GM12891 (cell line): ENCODE results near the gene ITPKC.
A peak's percentile ranks its signal among the peaks of the same experiment; 100 is the strongest.

Experiments
- DNase-seq: peaks from one replicate; pipeline ENCODE4 v3.0.0; 2011; ENCODE audit warnings: low spot score; ENCODE audit not compliant: insufficient read length
- FAIRE-seq: peaks from 2 replicates; lab custom pipeline; 2011; peaks lifted over from hg19 to GRCh38; lab: Jason Lieb, UNC
- PAX5 ChIP-seq: IDR thresholded peaks from 2 replicates; pipeline ENCODE4 v1.6.1; 2011; ENCODE audit warnings: low read length, moderate library complexity, mild to moderate bottlenecking; ENCODE audit not compliant: insufficient read depth, severe bottlenecking
- POLR2A ChIP-seq: IDR thresholded peaks from 2 replicates; pipeline ENCODE4 v1.6.1; 2011; ENCODE audit warnings: low read depth, low read length, control low read depth
- POLR2AphosphoS5 ChIP-seq: IDR thresholded peaks from 2 replicates; pipeline ENCODE4 v1.6.1; 2011; ENCODE audit warnings: low read depth, low read length, control low read depth
- POU2F2 ChIP-seq: IDR thresholded peaks from 2 replicates; pipeline ENCODE4 v1.6.1; 2011; ENCODE audit warnings: low read depth, mild to moderate bottlenecking, control low read depth, low read length, moderate library complexity
- SPI1 ChIP-seq: IDR thresholded peaks from 2 replicates; pipeline ENCODE4 v1.6.1; 2011; ENCODE audit warnings: low read depth, low read length, control low read depth
- TAF1 ChIP-seq: IDR thresholded peaks from 2 replicates; pipeline ENCODE4 v1.6.1; 2011; ENCODE audit warnings: low read depth, low read length, control low read depth

ITPKC gene

DNA sequence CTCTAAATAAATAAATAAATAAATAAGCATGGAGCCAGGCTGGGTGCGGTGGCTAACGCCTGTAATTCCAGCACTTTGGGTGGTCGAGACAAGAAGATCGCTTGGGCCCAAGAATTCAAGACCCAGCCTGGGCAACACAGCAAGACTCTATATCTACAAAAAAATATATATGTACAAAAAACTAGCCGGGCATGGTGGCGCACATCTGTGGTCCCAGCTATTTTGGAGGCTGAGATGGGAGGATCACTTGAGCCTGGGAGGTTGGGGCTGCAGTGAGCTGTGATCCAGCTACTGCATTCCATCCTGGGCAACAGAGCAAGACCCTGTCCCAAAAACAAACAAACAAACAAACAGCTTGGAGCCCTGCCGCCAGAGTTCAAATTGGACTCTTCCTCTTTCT is 30.6 kb downstream of the ITPKC start:
- no peak for DNase-seq
- FAIRE-seq: no peak
- TF ChIP-seq POU2F2 (no peak), TAF1 (no peak), POLR2AphosphoS5 (no peak), SPI1 (no peak), POLR2A (no peak), PAX5 (no peak)

DNA sequence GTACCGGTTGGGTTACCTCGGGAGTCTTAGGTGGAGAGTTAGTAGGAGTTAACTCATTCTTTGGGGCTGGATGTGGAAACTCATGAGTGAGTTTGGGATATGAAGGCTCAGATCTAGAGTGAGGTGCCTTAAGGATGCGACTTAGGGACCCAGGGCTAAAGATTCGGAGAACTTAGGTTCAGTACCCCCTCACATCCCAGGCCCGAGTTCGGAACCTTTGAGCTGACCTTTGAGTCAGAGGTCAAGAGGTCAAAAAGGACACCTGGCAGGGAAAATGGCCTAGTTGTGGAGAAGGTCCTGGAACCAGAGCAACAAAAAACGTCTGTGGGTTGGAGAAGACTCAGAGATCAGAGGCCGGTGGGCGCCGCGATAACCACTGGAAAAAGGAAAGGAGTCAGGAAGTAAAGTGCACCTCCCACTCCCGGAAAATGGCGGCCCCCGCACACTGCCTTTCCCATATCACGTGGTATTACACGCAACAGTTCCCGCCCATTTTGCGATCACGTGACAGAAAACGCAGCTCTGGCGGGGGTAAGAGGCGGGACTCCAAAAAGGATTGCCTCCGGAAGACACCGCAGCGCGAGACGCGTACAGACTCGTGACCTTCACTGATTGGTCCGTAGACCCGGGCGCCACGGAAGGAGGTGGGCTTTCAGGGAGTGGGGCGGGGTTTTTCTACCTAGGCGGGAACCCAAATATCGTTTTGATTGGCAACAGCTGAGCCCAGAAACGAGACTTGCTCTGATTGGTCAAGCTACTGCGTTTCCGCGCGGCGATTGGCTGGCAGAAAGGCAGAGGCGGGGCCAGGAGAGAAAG is 33.4 kb downstream of the ITPKC start, which contains the start of gene ACTMAP:
Gene ACTMAP (minus strand): TSS at position 420 of the 816 bp plus-strand sequence. CDS start 674 bp downstream, outside the sequence.
- DNase-seq: peak; percentile 90
- TF ChIP-seq POLR2A: peak; percentile 22; the same call in 1 of the 2 replicates
- peak; percentile 92 for TF ChIP-seq TAF1
- no peak for TF ChIP-seq SPI1
- TF ChIP-seq PAX5: no peak
- peak; percentile 94 for FAIRE-seq

DNA sequence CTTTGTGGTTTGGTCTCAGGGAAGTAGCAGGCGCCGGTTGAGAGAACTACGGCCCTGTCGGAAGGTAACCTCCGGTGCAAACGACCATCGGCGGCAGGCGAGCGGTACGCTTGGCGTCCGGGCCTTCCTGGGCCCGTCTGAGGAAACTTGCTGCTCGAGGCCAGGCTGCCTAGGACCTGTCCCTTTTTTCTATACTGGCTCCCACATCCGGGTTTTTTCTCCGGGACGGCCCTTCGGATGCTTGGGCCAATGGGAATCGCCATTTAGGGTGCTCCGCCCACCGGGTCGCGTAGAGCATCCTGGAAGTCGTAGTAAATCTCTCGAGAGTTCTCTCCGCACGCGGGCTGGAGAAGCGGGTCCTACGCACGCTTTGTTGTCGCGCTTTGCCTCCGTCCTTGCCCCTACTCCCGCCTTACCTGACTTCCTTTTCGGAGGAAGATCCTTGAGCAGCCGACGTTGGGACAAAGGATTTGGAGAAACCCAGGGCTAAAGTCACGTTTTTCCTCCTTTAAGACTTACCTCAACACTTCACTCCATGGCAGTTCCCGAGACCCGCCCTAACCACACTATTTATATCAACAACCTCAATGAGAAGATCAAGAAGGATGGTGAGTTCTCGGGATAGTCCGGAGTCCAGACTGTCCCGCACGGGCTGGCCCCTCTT is 34.1 kb downstream of the ITPKC start, which contains the start of gene SNRPA:
Gene SNRPA (plus strand): TSS at position 330 of the 664 bp plus-strand sequence. CDS start 206 bp downstream, at position 536.
- FAIRE-seq (no peak), DNase-seq (peak; percentile 81)
- TF ChIP-seq POLR2A (peak; percentile 77), POLR2AphosphoS5 (peak; percentile 89), PAX5 (peak; percentile 49), TAF1 (peak; percentile 74), SPI1 (no peak; the same call in 1 of the 2 replicates), POU2F2 (0 out of 2 replicates have a peak, but pooled peaks have one; percentile 14)

DNA sequence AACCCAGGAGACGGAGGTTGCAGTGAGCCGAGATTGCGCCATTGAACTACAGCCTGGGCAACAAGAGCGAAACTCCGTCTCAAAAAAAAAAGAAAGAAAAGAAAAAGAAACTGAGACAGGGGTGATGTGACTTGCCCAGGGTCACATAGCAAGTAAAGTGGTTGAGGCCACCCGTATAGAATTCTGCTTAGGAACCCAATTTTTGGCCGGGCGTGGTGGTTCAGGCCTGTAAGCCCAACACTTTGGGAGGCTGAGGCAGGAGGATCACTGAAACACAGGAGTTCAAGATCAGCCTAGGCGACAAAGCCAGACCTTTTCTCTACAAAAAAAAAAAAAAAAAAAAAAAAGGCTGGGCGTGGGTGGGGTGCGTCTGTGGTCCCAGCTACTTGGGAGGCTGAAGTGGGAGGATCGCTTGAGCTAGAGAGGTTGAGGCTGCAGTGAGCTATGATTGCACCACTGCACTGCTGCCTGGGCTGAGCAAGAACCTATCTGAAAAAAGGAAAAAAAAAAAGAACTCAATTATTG is 35.4 kb downstream of the ITPKC start:
- no peak for TF ChIP-seq POLR2AphosphoS5
- FAIRE-seq (no peak), DNase-seq (no peak)

DNA sequence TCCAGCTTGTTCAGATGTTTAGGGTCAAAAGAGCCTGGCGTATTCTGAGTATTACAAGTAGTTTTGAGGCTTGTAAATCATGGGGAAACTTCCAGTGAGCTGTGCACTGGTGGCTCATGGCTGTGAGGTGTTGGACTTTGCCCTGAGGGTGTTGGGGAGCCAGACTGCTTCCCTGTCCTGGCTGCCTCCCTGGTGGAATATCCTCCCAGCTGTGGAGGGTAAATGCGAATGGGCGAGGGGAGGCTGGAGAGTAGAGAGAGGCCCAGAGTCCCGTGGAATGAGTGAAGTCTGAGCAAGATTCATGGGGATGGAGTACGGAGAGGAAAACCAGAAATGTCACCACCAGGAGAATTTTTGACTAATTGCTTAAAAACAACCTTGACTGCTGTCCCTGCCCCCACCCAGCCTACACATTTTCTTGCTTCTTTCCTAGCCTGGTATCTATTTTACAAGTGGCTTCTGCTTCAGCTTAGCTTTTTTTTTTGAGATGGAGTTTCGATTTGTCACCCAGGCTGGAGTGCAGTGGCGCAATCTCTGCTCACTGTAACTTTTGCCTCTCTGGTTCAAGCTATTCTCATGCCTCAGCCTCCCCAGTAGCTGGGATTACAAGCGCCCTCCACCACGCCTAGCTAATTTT is 37.8 kb downstream of the ITPKC start:
- FAIRE-seq: no peak
- TF ChIP-seq POLR2A (no peak), PAX5 (no peak), POU2F2 (0 out of 2 replicates have a peak, but pooled peaks have one; percentile 7), POLR2AphosphoS5 (no peak)
- DNase-seq: no peak

DNA sequence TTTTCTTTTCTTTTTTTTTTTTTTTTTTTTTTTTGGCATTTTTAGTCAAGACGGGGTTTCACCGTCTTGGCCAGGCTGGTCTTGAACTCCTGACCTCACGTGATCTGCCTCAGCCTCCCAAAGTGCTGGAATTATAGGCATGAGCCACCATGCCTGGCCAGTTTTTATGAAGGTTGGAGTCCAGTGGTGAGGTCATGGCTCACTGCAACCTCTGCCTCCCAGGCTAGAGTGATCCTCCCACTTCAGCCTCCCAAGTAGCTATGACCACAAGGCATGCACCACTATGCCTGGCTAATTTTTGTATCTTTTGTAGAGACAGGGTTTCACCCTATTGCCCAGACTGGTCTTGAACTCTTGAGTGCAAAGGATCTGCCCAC is 38.3 kb downstream of the ITPKC start:
- TF ChIP-seq POLR2A: no peak
- DNase-seq: no peak
- FAIRE-seq: no peak

DNA sequence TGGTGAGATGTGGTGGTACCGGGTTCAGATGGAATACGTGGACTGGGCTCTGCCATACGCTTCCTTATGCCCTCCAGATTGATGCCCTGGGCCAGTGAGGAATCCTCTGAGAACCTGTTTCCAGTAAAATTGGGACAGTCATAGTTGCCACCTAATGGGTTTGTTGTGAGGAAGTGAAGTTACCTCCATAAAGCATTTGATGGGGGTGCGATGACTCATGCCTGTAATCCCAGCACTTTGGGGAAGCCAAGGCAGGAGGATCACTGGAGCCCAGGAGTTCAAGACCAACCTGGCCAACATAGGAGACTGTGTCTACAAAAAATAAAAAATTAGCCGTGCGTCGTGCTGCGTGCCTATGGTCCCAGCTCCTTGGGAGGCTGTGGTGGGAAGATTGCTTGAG is 38.9 kb downstream of the ITPKC start:
- TF ChIP-seq POU2F2: no peak
- no peak for TF ChIP-seq PAX5
- peak; percentile 9; the same call in 1 of the 2 replicates for TF ChIP-seq SPI1
- FAIRE-seq (no peak), DNase-seq (no peak)

DNA sequence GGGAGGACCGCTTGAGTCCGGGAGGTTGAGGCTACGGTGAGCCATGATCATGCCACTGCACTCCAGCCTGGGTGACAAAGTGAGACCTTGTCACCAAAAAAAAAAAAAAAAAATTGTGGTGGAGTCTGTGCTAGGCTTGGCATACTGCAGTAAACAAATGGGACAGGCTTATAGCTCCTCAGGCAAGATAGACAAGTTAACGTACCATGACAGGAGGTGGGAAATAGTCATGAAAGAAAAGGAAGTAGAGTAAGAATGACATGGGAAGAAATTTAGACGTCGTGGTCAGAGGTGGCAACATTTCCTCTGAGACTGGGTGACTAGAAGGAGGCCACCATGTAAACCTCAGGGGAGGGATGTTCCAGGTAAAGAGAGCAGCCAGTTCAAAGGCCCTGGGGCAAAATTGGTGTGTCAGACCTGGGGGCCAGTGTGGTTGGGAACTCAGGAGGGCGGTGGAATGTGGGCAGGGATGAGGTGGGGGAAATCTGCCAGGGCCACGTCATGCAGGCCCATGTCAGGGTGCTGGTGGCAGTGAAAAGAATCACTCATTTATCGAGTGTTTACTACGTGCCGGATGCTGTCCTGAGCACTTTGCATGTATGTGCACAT is 39.7 kb downstream of the ITPKC start:
- FAIRE-seq: no peak
- TF ChIP-seq SPI1: no peak
- TF ChIP-seq PAX5: no peak
- TF ChIP-seq POU2F2: no peak
- TF ChIP-seq POLR2A: 0 out of 2 replicates have a peak, but pooled peaks have one; percentile 34
- no peak for TF ChIP-seq TAF1
- DNase-seq: no peak

DNA sequence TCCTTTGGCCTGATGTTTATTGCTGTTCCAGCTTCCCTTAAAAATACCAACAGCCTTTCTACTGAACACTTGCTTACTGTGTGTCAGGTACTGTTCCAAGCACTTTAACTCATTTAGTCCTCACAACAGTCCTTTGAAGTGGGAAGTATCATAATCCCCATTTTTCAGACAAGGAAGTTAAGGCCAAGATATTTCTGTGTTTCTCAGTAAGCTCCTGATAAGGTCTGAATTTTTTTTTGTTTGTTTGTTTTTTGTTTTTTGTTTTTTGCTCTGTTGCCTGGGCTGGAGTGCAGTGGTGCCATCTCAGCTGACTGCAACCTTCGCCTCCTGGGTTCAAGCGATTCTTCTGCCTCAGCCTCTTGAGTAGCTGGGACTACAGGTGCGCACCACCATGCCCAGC is 41.6 kb downstream of the ITPKC start:
- no peak for FAIRE-seq
- no peak for TF ChIP-seq POLR2AphosphoS5
- no peak for TF ChIP-seq SPI1
- no peak for TF ChIP-seq TAF1
- no peak for TF ChIP-seq PAX5
- no peak for TF ChIP-seq POLR2A
- TF ChIP-seq POU2F2: no peak
- DNase-seq: no peak
